ENCODE data around the gene SPINK8.

Gene SPINK8

GRCh38 chr3:48318713-48319468 is 14.6 kb downstream of the SPINK8 start:
- no peak for DNase-seq

- DNase-seq, result no peak
Observed at GRCh38 chr3:48314542-48314941, 18.9 kb downstream of the SPINK8 start.

GRCh38 chr3:48306860-48307530 is 26.5 kb downstream of the SPINK8 start:
- no peak for DNase-seq

- no peak for DNase-seq
Observed at GRCh38 chr3:48306290-48306689, 27.2 kb downstream of the SPINK8 start.

- DNase-seq, result no peak
Observed at GRCh38 chr3:48305396-48305795, 28.1 kb downstream of the SPINK8 start.

GRCh38 chr3:48303021-48303420 is 30.4 kb downstream of the SPINK8 start:
- no peak for DNase-seq

- DNase-seq, result peak; percentile 24
Observed at GRCh38 chr3:48301800-48302166, 31.7 kb downstream of the SPINK8 start.

- peak; percentile 94 for DNase-seq
Observed at GRCh38 chr3:48301020-48301799, 32.3 kb downstream of the SPINK8 start, which contains the start of gene NME6. TSS of gene NME6 (minus strand) at chr3:48301367.

- no peak for DNase-seq
Observed at GRCh38 chr3:48299746-48300712, 33.4 kb downstream of the SPINK8 start.

- no peak for DNase-seq
Observed at GRCh38 chr3:48297111-48297810, 36.2 kb downstream of the SPINK8 start.

- DNase-seq, result no peak
Observed at GRCh38 chr3:48296699-48297098, 36.8 kb downstream of the SPINK8 start.

- no peak for DNase-seq
Observed at GRCh38 chr3:48294611-48295263, 38.7 kb downstream of the SPINK8 start.

- DNase-seq, result no peak
Observed at GRCh38 chr3:48289659-48290058, 43.8 kb downstream of the SPINK8 start.

GRCh38 chr3:48287034-48287433 is 46.4 kb downstream of the SPINK8 start:
- no peak for DNase-seq

- no peak for DNase-seq
Observed at GRCh38 chr3:48286308-48286707, 47.2 kb downstream of the SPINK8 start.

GRCh38 chr3:48285675-48286074 is 47.8 kb downstream of the SPINK8 start:
- no peak for DNase-seq

- no peak for DNase-seq
Observed at GRCh38 chr3:48285132-48285531, 48.3 kb downstream of the SPINK8 start.

- DNase-seq, result no peak
Observed at GRCh38 chr3:48280881-48281280, 52.6 kb downstream of the SPINK8 start.

GRCh38 chr3:48278884-48279559 is 54.4 kb downstream of the SPINK8 start:
- no peak for DNase-seq

GRCh38 chr3:48276911-48277641 is 56.4 kb downstream of the SPINK8 start:
- no peak for DNase-seq
